H1 (cell line): ENCODE results near the gene SIGLEC6. TPM values are rescaled to one million over a fixed set of nuclear protein-coding genes. Genes with fewer than 3 reads are reported as not detected.
A peak's percentile ranks its signal among the peaks of the same experiment; 100 is the strongest.

ENCODE experiments used
- CTCF ChIA-PET: fragments of 300-600 bp; sonication (Branson Sonifier 250); formaldehyde crosslinking; loops from one replicate; lab custom pipeline; 2021; ENCODE audit not compliant: partially characterized antibody; lab: Charles Lee
- POLR2A ChIA-PET: fragments of 300-600 bp; sonication (Branson Sonifier 250); formaldehyde crosslinking; loops from one replicate; lab custom pipeline; 2021; ENCODE audit warnings: inconsistent platforms; ENCODE audit not compliant: partially characterized antibody; lab: Charles Lee
- DNase-seq, 2 experiments: peaks; one replicate each; pipeline versions ENCODE4 v3.0.0 to v3.0.0-alpha.2; 2010 to 2022; ENCODE audit warnings: low spot score in 2 of 2, low read depth in 1 of 2, mixed read lengths in 1 of 2
- FAIRE-seq: peaks from 2 replicates; lab custom pipeline; 2011; peaks lifted over from hg19 to GRCh38; lab: Jason Lieb, UNC
- H2AFZ ChIP-seq: 2 replicates; pipeline ENCODE4 v1.8.1; 2012; ENCODE audit warnings: low read length, inconsistent platforms
- H2AK5ac ChIP-seq: 2 replicates; pipeline ENCODE4 v1.6.1; 2013; ENCODE audit warnings: low read depth, low read length
- H2BK120ac ChIP-seq: replicated peaks from 2 replicates; pipeline ENCODE3; 2013; ENCODE audit warnings: low read depth, low read length, inconsistent platforms
- H2BK12ac ChIP-seq: 2 replicates; pipeline ENCODE4 v1.6.1; 2013; ENCODE audit warnings: low read depth, low read length
- H2BK15ac ChIP-seq: 2 replicates; pipeline ENCODE4 v1.6.1; 2013; ENCODE audit warnings: low read length
- H2BK20ac ChIP-seq: 2 replicates; pipeline ENCODE4 v1.6.1; 2013; ENCODE audit warnings: low read length
- H2BK5ac ChIP-seq: 2 replicates; pipeline ENCODE4 v1.6.1; 2013; ENCODE audit warnings: low read depth, low read length
- H3K14ac ChIP-seq: 2 replicates; pipeline ENCODE4 v1.6.1; 2013; ENCODE audit warnings: inconsistent platforms; ENCODE audit not compliant: insufficient read length
- H3K18ac ChIP-seq: 2 replicates; pipeline ENCODE4 v1.6.1; 2013; ENCODE audit warnings: low read length; ENCODE audit errors: extremely low read depth
- H3K23ac ChIP-seq: 2 replicates; pipeline ENCODE4 v1.6.1; 2013; ENCODE audit warnings: inconsistent platforms; ENCODE audit not compliant: insufficient read length
- H3K23me2 ChIP-seq: 2 replicates; pipeline ENCODE4 v1.6.1; 2013; ENCODE audit warnings: low read depth, low read length
- H3K27ac ChIP-seq: 2 replicates; pipeline ENCODE4 v1.6.1; 2011; ENCODE audit warnings: low read depth, low read length, inconsistent platforms
- H3K27me3 ChIP-seq, 4 experiments: replicated peaks in 1 of 4; 1 replicate in 1 of 4; 2 replicates in 3 of 4; pipeline versions ENCODE4 v1.6.1 to v1.8.1; 2011 to 2013; ENCODE audit warnings: low read length in 3 of 4, mild to moderate bottlenecking in 3 of 4, inconsistent platforms in 2 of 4, mixed read lengths in 2 of 4, moderate library complexity in 1 of 4; ENCODE audit not compliant: control insufficient read depth in 3 of 4, insufficient read depth in 3 of 4; ENCODE audit errors: extremely low read depth in 1 of 4
- H3K36me3 ChIP-seq, 4 experiments: 2 replicates each; pipeline versions ENCODE4 v1.6.1 to v1.8.1; 2011 to 2013; ENCODE audit warnings: mild to moderate bottlenecking in 4 of 4, low read length in 3 of 4, moderate library complexity in 2 of 4, control low read depth in 1 of 4, inconsistent platforms in 1 of 4; ENCODE audit not compliant: insufficient read depth in 4 of 4, control insufficient read depth in 2 of 4
- H3K4ac ChIP-seq: replicated peaks from 2 replicates; pipeline ENCODE3; 2013; ENCODE audit warnings: low read length, low read depth, mixed read lengths, inconsistent platforms; ENCODE audit not compliant: insufficient read length
- H3K4me1 ChIP-seq, 4 experiments: replicated peaks in 1 of 4; 1 replicate in 1 of 4; 2 replicates in 3 of 4; pipeline versions ENCODE4 v1.6.1 to v1.8.1; 2011 to 2013; ENCODE audit warnings: low read length in 3 of 4, inconsistent platforms in 2 of 4, mixed read lengths in 1 of 4; ENCODE audit not compliant: insufficient read depth in 4 of 4, control insufficient read depth in 3 of 4
- H3K4me2 ChIP-seq, 2 experiments: 2 replicates each; pipeline versions ENCODE4 v1.6.1 to v1.8.1; 2011 to 2013; ENCODE audit warnings: low read depth in 2 of 2, low read length in 2 of 2, control low read depth in 1 of 2, inconsistent platforms in 1 of 2, mild to moderate bottlenecking in 1 of 2; ENCODE audit not compliant: insufficient read depth in 1 of 2
- H3K4me3 ChIP-seq, 4 experiments: fragments of 200-600, 300-600 bp in 1 of 4; sonication (generic), shearing (Covaris generic), sonication (Bioruptor Twin) in 1 of 4; 2 replicates each; pipeline versions ENCODE4 v1.5.1 to v1.8.1; 2011 to 2016; ENCODE audit warnings: low read length in 4 of 4, low read depth in 3 of 4, control low read depth in 2 of 4, inconsistent platforms in 2 of 4, mild to moderate bottlenecking in 2 of 4, mixed read lengths in 1 of 4, moderate library complexity in 1 of 4; ENCODE audit not compliant: insufficient read depth in 2 of 4; ENCODE audit errors: extremely low read depth in 1 of 4
- H3K56ac ChIP-seq: replicated peaks from 2 replicates; pipeline ENCODE3; 2013; ENCODE audit warnings: low read depth, mild to moderate bottlenecking, mixed read lengths, low read length, inconsistent platforms; ENCODE audit not compliant: insufficient read length
- H3K79me1 ChIP-seq: 2 replicates; pipeline ENCODE4 v1.6.1; 2013; ENCODE audit warnings: low read depth, low read length, control low read depth
- H3K79me2 ChIP-seq, 2 experiments: 2 replicates each; pipeline versions ENCODE4 v1.6.1 to v1.8.1; 2012 to 2013; ENCODE audit warnings: low read length in 2 of 2, mild to moderate bottlenecking in 2 of 2, inconsistent platforms in 1 of 2; ENCODE audit not compliant: insufficient read depth in 2 of 2, control insufficient read depth in 1 of 2
- H3K9ac ChIP-seq, 4 experiments: replicated peaks in 1 of 4; 1 replicate in 1 of 4; 2 replicates in 3 of 4; pipeline versions ENCODE4 v1.6.1 to v1.8.1; 2011 to 2013; ENCODE audit warnings: low read depth in 3 of 4, low read length in 3 of 4, control low read depth in 2 of 4, mild to moderate bottlenecking in 2 of 4, moderate library complexity in 2 of 4, inconsistent platforms in 1 of 4; ENCODE audit errors: extremely low read depth in 1 of 4
- H3K9me3 ChIP-seq, 2 experiments: 2 replicates each; pipeline versions ENCODE4 v1.6.1 to v1.8.1; 2012 to 2013; ENCODE audit warnings: mild to moderate bottlenecking in 2 of 2, moderate library complexity in 2 of 2, control low read depth in 1 of 2, inconsistent platforms in 1 of 2, low read depth in 1 of 2, low read length in 1 of 2, mixed read lengths in 1 of 2; ENCODE audit not compliant: insufficient read depth in 2 of 2
- H4K20me1 ChIP-seq, 2 experiments: replicated peaks in 1 of 2; 2 replicates each; pipeline versions ENCODE3 to v1.8.1; 2011 to 2013; ENCODE audit warnings: inconsistent platforms in 2 of 2, low read length in 2 of 2, mild to moderate bottlenecking in 1 of 2; ENCODE audit not compliant: insufficient read depth in 2 of 2, control insufficient read depth in 1 of 2
- H4K5ac ChIP-seq: 2 replicates; pipeline ENCODE4 v1.6.1; 2013; ENCODE audit warnings: low read length, low read depth, mixed read lengths, inconsistent platforms; ENCODE audit not compliant: insufficient read length
- H4K8ac ChIP-seq: 2 replicates; pipeline ENCODE4 v1.8.0; 2013; ENCODE audit warnings: mild to moderate bottlenecking, moderate library complexity, low read length, inconsistent platforms; ENCODE audit not compliant: insufficient read depth; ENCODE audit errors: extremely low read depth
- H4K91ac ChIP-seq: replicated peaks from 2 replicates; pipeline ENCODE3; 2013; ENCODE audit warnings: low read length, mixed read lengths, inconsistent platforms; ENCODE audit not compliant: insufficient read length
- BACH1 ChIP-seq: IDR thresholded peaks from 2 replicates; pipeline ENCODE4 v1.6.1; 2012; ENCODE audit warnings: low read length, improper control_type of control experiment
- BCL11A ChIP-seq, 2 experiments: IDR thresholded peaks; one replicate each; pipeline ENCODE4 v1.6.1; 2011; ENCODE audit warnings: low read depth in 2 of 2, low read length in 2 of 2, mild to moderate bottlenecking in 2 of 2
- GTF2F1 ChIP-seq: IDR thresholded peaks from 2 replicates; pipeline ENCODE4 v1.6.1; 2012; ENCODE audit warnings: low read depth, low read length, improper control_type of control experiment, borderline replicate concordance
- HDAC2 ChIP-seq, 2 experiments: fragments of 300-600 bp in 1 of 2; sonication (generic) in 1 of 2; IDR thresholded peaks; 2 replicates each; pipeline ENCODE4 v1.6.1; 2011 to 2012; ENCODE audit warnings: low read depth in 2 of 2, low read length in 2 of 2, mild to moderate bottlenecking in 2 of 2, moderate library complexity in 2 of 2, borderline replicate concordance in 1 of 2, inconsistent platforms in 1 of 2
- JUND ChIP-seq: IDR thresholded peaks from 2 replicates; pipeline ENCODE4 v1.6.1; 2011; ENCODE audit warnings: mild to moderate bottlenecking, improper control_type of control experiment, low read length
- KDM5A ChIP-seq: fragments of 200-600 bp; IDR thresholded peaks from 2 replicates; pipeline ENCODE4 v1.7.1; 2012; ENCODE audit warnings: mild to moderate bottlenecking, low read length, inconsistent platforms, mixed read lengths
- NANOG ChIP-seq: IDR thresholded peaks from 2 replicates; pipeline ENCODE4 v1.6.1; 2011; ENCODE audit warnings: low read length, low read depth, mild to moderate bottlenecking, inconsistent platforms; ENCODE audit not compliant: insufficient read depth, poor library complexity, severe bottlenecking
- RAD21 ChIP-seq, 2 experiments: IDR thresholded peaks in 1 of 2; conservative IDR thresholded peaks in 1 of 2; 2 replicates each; pipeline ENCODE4 v1.6.1; 2011; ENCODE audit warnings: low read depth in 2 of 2, low read length in 2 of 2, improper control_type of control experiment in 1 of 2, inconsistent platforms in 1 of 2, mild to moderate bottlenecking in 1 of 2, moderate library complexity in 1 of 2
- SAP30 ChIP-seq: fragments of 300-600 bp; sonication (generic); IDR thresholded peaks from 2 replicates; pipeline ENCODE4 v1.7.1; 2012; ENCODE audit warnings: low read length, moderate library complexity, mild to moderate bottlenecking, inconsistent platforms; ENCODE audit not compliant: insufficient read depth, insufficient replicate concordance
- SIX5 ChIP-seq: IDR thresholded peaks from 2 replicates; pipeline ENCODE4 v1.6.1; 2011; ENCODE audit warnings: mild to moderate bottlenecking, low read depth, low read length
- TAF1 ChIP-seq: IDR thresholded peaks from 2 replicates; pipeline ENCODE4 v1.6.1; 2011; ENCODE audit warnings: mild to moderate bottlenecking, low read depth, low read length
- TCF12 ChIP-seq: IDR thresholded peaks from 2 replicates; pipeline ENCODE4 v1.6.1; 2011; ENCODE audit warnings: low read depth, mild to moderate bottlenecking, low read length
- YY1 ChIP-seq: IDR thresholded peaks from 2 replicates; pipeline ENCODE4 v1.6.1; 2011; ENCODE audit warnings: low read depth, mild to moderate bottlenecking, low read length
- ZNF274 ChIP-seq: IDR thresholded peaks from 2 replicates; pipeline ENCODE4 v1.7.0; 2012; ENCODE audit warnings: low read length, borderline replicate concordance; ENCODE audit errors: extremely low read depth
- WGBS, 2 experiments: shearing (Covaris generic) in 1 of 2; methylation state at CpG; one replicate each; pipeline versions ENCODE4 v1.1.6 to v1.1.7; 2013 to 2015; ENCODE audit warnings: low lambda C conversion rate in 2 of 2, mixed read lengths in 2 of 2, inconsistent platforms in 1 of 2, low coverage in 1 of 2, missing lambda C conversion rate in 1 of 2; ENCODE audit not compliant: insufficient replicate concordance in 2 of 2, insufficient coverage in 1 of 2, insufficient read length in 1 of 2; ENCODE audit errors: extremely low coverage in 1 of 2, missing lambda C conversion rate in 1 of 2; 5-methylcytosine and 5-hydroxymethylcytosine counted together
- polyA plus RNA-seq, 7 experiments: library from polyadenylated mRNA; depleted of rRNA in 3 of 7; stranded (reverse) in 5 of 7; unstranded in 2 of 7; fragments of >200 nt in 5 of 7; fragments of 200-250 nt in 2 of 7; gene quantifications; 1 replicate in 5 of 7; 2 replicates in 1 of 7; 4 replicates in 1 of 7; pipeline versions ENCODE4 v1.2.1 to v1.2.3, GENCODE V29; 2011 to 2013; ENCODE audit warnings: missing spikeins in 2 of 7, mixed read lengths in 2 of 7
- total RNA-seq: library from RNA; stranded (reverse); fragmentation: NEBNext Ultra II Directional; extraction: Animal tissue kit (Norgen Biotek cat#: 25700); gene quantifications from 2 replicates; pipeline ENCODE4 v1.2.1, GENCODE V29; 2021

SIGLEC6 gene
- total and polyA plus RNA-seq, 2 of the 8 experiments (the other 6 are each of a cell fraction or from before 2014, with no cell fraction given): 0.05 TPM; not detected in 1

GRCh38 chr19:51572410-51572809 lies 40.9 kb upstream of the SIGLEC6 start:
- H4K20me1 ChIP-seq: no peaks in the 10 kb centered on the region
- POLR2A ChIA-PET: interaction anchor here (1.6 kb wide), 1 partner anchor 9 kb away, joined by 5 read pairs; no protein-coding TSS in a partner anchor
- H3K27me3 ChIP-seq: no peaks in the 10 kb centered on the region
- H2BK5ac ChIP-seq: no peak overlapping the region
- H3K9me3 ChIP-seq: no peaks in the 10 kb centered on the region
- no peak overlapping the region for H3K4ac ChIP-seq
- H2AFZ ChIP-seq: no peak overlapping the region
- H4K8ac ChIP-seq: no peak overlapping the region
- no peak overlapping the region for H2BK120ac ChIP-seq
- CTCF ChIA-PET: no interaction called here
- H4K91ac ChIP-seq: no peak overlapping the region
- peaks cover 0 to 9% (median 3%) of the 10 kb centered on the region in 4 experiments; a peak in 4 of 8 replicates for H3K36me3 ChIP-seq
- H2BK20ac ChIP-seq: no peak overlapping the region
- H3K23me2 ChIP-seq: peaks cover 4% of the 10 kb centered on the region
- WGBS, 2 experiments: 72% methylated on average over 3 of the region's 3 CpGs; no CpG with 5 or more reads in 1 of the 2 experiments
- peak overlapping the region in 1 of 4 experiments; percentile 14; a peak in 1 of 7 replicates for H3K9ac ChIP-seq
- no peak overlapping the region for H3K23ac ChIP-seq
- no peak overlapping the region for H2BK12ac ChIP-seq
- FAIRE-seq: no peak
- H2BK15ac ChIP-seq: no peak overlapping the region
- DNase-seq: no peak
- H3K79me2 ChIP-seq: peaks cover 0 to 17% of the 10 kb centered on the region in 2 experiments; a peak in 2 of 4 replicates
- H3K18ac ChIP-seq: no peak overlapping the region
- peak overlapping the region; percentile 87 to 91; a peak in 1 of 4 replicates for H3K4me2 ChIP-seq
- H3K4me3 ChIP-seq: peak overlapping the region in 1 of 4 experiments; percentile 90; a peak in 2 of 8 replicates
- no peak overlapping the region for H4K5ac ChIP-seq
- H3K14ac ChIP-seq: no peak overlapping the region
- no peak overlapping the region for H3K56ac ChIP-seq
- no peak overlapping the region for H3K27ac ChIP-seq
- H3K4me1 ChIP-seq: peaks cover 0 to 3% (median 2%) of the 10 kb centered on the region in 4 experiments; a peak in 4 of 7 replicates
- H2AK5ac ChIP-seq: no peak overlapping the region
- peaks cover 4% of the 10 kb centered on the region; the same call in 1 of the 2 replicates for H3K79me1 ChIP-seq
- TF ChIP-seq TCF12: no peak
- no peak for TF ChIP-seq HDAC2 (IDR thresholded peaks at IDR 0.05; ENCODE audit: borderline replicate concordance in 1 of 2, low read depth in 2 of 2, low read length in 2 of 2)
- TF ChIP-seq KDM5A: no peak
- TF ChIP-seq BACH1: no peak
- TF ChIP-seq GTF2F1: no peak
- TF ChIP-seq TAF1: no peak
- no peak for TF ChIP-seq JUND
- no peak for TF ChIP-seq RAD21 (IDR thresholded peaks at IDR 0.05 in 1 of 2, conservative IDR thresholded peaks at IDR 0.05 in 1 of 2; ENCODE audit: low read depth in 2 of 2, low read length in 2 of 2)
- no peak for TF ChIP-seq NANOG
- TF ChIP-seq ZNF274: no peak
- TF ChIP-seq SAP30: no peak
- no peak for TF ChIP-seq YY1
- no peak for TF ChIP-seq BCL11A (IDR thresholded peaks at IDR 0.05; ENCODE audit: low read depth in 2 of 2, low read length in 2 of 2)
- no peak for TF ChIP-seq SIX5
